SW 1271 (cell line): Measurements from ENCODE around the gene CNTN1.

Source experiments
- DNase-seq, 2 experiments: peaks; one replicate each; lab custom pipeline; 2025; lab: John Stamatoyannopoulos, UW

Gene CNTN1

DNA sequence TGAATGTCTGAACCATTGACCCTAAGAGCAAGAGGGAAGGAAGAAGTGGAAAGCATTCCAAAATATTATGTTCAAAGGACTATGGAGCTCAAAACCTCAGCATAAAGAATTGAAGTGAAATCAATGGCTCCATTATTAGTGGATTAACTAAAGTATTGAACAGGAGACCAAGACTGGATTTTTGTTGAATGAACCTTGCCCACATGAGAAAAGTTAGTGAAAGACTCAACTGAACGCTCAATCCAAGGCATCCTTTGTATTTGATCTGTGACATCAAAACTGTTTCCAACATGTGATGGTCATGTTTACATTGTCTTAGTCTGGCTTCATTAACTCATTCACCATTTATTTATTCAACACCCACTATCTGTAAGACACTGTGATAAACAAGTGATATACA is 161.0 kb downstream of the CNTN1 start:
- DNase-seq: no peak

DNA sequence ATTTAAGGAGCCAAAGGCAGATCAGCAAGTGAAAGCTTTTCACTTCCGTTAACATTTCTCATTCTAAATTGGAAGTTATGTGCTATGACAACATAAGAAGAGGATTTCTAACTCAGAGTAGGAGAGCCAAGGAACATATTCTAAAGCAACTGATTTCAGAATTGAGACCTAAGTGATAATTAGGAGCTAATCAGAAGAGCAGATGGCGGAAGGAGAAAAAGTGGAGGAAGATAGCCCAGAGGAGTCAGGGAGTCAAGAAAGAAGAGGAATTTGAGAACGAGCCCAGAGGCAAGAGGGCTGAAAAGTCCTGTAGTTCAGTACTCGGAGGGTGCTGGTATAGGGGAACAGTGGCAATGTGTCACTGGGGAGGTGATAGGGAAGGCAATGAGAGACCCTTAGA is 162.4 kb downstream of the CNTN1 start:
- no peak for DNase-seq

- DNase-seq: no peak
Measured at GRCh38 chr12:40864891-40865290, 172.7 kb downstream of the CNTN1 start.

- no peak for DNase-seq
Measured at GRCh38 chr12:40870981-40871380, 178.7 kb downstream of the CNTN1 start.

- no peak for DNase-seq
Measured at GRCh38 chr12:40874868-40875267, 182.6 kb downstream of the CNTN1 start.

DNA sequence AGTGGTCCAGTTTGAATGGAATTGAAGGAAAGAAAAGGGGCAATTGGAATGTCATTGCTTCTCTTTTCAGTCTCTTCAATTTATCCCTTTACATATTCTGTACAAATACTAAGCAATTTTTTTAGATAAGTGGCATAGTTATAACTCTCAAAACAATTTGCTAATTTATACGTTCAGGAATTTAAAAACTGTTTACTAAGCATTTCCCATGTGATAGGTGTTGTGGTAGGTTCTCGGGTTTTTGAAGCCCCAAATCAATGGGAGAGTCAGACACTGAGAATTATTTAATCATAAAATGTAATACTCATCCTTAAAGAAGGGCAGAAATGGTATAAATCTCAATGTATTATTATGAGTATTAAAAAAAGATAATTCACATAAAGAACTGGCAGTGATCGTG is 197.1 kb downstream of the CNTN1 start:
- no peak for DNase-seq

- DNase-seq: no peak
Measured at GRCh38 chr12:40892528-40892927, 200.3 kb downstream of the CNTN1 start.

GRCh38 chr12:40898505-40898904 is 206.3 kb downstream of the CNTN1 start:
- DNase-seq: no peak

DNA sequence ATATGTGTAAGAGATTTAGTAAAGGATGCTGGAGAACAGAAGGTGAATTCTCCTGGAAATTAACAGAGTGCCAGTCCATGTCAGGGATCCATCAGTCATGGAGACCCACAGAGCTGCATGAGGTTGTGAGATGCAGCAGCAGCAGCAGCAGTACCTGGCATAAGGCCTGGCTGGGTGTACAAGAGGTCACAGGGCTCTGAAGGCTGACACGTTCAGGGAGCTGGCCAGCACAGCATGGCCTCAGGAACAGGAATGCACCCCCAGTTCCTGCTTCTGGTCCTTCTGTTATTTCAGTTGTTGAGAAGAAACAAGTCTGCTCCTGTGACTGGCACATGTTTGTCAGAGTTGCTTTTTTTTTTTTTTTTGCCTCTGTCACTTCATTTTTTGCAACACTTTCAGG is 210.8 kb downstream of the CNTN1 start:
- DNase-seq: no peak

DNA sequence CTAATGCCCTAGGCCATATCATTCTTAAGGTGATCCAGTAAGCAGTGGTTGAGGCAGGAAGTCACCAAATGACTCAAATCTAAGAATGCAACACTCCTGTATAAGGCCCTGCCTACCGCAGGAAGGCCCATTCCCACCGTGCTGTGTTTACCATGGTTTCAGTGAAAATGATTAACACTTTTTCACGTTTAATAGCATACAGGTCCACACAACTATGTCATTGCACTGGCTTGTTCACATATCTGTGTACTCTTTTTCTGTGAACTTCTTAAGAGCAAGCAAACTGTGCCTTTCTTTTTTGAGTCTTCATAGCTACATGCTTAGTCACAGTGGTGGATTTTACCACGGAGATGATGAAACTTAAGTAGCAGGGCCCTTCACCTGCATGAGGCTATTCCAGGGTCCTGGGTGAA is 214.9 kb downstream of the CNTN1 start:
- peak in 1 of 2 experiments; percentile 6 for DNase-seq

GRCh38 chr12:40911676-40912075 is 219.4 kb downstream of the CNTN1 start:
- no peak for DNase-seq

DNA sequence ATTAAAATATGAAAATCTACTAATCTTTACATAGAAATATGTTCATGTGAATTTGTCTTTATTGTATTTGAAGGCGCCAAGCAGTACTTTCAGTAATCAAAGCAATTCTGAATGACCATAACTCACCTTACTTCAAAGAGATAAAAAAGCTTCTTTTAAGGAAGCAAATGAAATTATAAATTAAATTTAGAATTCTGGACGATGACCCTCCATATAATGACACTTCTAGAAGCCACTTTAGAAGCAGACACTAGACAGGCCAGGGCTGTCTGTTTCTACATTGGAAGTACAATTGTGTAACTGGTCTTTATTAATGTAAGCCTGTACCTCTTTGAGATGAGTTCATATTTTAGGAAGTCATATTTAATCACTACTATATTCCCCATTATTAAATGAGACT is 222.9 kb downstream of the CNTN1 start:
- no peak for DNase-seq

GRCh38 chr12:40917561-40917960 is 225.3 kb downstream of the CNTN1 start:
- no peak for DNase-seq

- peak in 1 of 2 experiments; percentile 14 for DNase-seq
Measured at GRCh38 chr12:40921563-40922163, 229.4 kb downstream of the CNTN1 start.

DNA sequence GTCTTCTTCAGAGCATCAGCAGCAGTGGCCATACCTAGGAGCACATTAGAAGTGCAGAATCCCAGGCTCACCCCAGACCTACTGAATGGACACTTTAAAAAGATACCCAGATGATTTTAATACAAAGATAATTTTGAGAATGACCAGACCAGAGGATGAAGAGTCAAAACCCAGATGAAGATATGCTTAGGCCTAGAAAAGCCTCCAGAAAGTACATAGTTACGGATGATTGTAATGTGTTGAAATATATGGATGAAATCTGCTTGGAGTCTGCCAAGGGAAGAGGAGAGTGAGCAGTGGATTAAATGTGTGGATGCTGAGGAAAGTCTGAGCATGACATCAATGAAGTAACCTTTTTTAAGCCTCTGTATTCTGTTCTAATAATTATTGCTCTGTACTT is 245.7 kb downstream of the CNTN1 start:
- no peak for DNase-seq

- no peak for DNase-seq
Measured at GRCh38 chr12:40942326-40942725, 250.1 kb downstream of the CNTN1 start.

DNA sequence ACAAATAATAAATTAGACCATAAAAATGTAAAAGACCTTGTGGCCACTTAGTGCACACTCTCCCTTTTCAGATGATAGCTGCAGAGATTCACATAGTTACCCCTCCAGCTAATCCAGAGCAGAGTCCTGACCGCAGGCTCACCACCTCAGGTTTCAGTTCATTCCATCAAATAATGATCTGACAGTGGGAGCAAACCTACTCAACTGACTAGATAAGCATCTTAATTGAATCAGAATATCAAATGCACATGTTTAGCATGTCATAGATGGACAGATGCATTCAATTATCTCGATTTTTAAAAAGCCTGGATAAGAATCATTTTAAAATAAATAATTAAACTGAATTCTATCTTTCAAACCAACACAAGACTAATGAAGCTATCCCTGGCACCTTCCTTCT is 253.5 kb downstream of the CNTN1 start:
- no peak for DNase-seq

DNA sequence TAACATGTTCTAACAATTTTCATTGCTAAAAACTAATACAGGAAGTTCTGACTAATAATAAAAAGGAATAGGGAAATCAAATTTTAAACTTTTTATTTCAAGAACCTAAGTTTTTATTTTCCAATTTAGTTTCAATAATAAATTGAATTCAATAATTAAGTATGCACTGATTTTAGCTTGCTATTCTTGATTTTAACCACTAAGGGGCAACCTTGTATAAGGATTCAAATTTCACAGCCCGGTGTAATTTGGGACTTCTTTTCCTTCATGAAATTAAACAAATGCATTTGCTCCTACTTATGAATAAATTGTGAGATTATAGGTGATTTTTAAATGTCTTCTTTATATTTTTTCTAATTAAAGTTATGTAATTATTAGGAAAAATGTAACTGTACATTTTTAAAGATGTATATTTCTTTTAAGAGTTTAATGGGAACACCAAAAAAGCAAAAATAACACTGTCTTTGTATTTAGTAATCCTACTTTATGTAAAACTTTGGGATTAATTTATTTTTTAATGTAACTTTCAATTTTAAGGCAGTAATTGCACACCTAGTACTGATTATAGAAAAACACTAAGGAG is 254.5 kb downstream of the CNTN1 start:
- DNase-seq: peak in 1 of 2 experiments; percentile 17

DNA sequence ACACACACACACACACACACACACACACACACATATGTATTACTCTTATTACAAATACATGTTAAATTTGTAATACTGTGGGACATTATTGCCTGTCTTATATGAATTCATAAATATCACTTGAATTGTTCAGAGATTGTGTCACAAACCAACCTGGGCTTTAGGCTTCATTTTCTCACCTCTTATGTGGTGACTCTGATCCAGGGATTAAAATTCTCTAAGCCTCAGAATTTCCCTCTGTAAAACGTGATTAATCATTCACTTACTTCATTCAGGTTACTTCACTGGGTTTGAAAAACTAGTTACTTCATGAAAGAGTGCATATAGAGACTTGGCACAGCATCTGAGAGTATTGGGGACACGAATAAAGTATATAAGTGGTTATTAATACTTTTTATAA is 255.6 kb downstream of the CNTN1 start:
- no peak for DNase-seq

GRCh38 chr12:40953076-40953475 is 260.8 kb downstream of the CNTN1 start:
- no peak for DNase-seq

GRCh38 chr12:40957417-40957816 is 265.2 kb downstream of the CNTN1 start:
- no peak for DNase-seq

DNA sequence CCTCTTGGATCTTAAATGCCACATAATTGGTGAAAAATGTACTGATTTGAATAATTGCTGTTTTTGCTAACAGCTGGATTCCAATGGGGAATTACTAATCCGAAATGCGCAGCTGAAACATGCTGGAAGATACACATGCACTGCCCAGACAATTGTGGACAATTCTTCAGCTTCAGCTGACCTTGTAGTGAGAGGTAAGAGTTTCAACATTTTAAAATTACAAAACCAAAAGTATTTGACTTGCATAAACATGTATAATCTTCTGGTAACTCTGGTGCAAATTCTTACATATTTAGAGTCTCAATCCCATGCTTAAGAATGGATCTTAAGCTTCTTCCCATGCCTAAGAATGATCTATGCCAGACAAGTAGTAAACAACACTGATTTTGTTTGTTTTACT is 266.8 kb downstream of the CNTN1 start:
- DNase-seq: no peak

GRCh38 chr12:40963751-40964150 is 271.5 kb downstream of the CNTN1 start:
- no peak for DNase-seq

DNA sequence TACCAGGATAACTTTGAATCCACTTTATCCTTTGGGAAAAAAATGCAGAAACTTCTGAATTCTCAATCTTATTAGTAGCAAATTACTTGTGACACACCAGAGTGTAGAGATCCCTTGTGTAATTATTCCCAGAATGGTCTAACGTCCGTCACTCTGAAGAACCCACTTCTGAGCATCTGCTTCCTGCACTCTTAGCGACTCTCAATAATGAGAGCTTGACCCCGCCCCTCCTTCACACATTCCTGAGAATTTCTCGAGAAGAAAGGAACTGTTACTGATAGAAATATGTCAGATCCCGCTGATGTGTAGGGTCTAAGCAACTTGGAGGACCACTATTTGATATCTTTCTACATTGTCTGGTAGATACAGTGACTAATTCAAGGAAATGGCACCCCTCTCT is 277.6 kb downstream of the CNTN1 start:
- no peak for DNase-seq
